Measurements from ENCODE around the gene BBC3. TPM values are rescaled to one million over a fixed set of nuclear protein-coding genes. Genes with fewer than 3 reads are reported as not detected.

The BBC3 gene
- total RNA-seq, 1 donor from 2014 or later = 2.8 TPM

DNA sequence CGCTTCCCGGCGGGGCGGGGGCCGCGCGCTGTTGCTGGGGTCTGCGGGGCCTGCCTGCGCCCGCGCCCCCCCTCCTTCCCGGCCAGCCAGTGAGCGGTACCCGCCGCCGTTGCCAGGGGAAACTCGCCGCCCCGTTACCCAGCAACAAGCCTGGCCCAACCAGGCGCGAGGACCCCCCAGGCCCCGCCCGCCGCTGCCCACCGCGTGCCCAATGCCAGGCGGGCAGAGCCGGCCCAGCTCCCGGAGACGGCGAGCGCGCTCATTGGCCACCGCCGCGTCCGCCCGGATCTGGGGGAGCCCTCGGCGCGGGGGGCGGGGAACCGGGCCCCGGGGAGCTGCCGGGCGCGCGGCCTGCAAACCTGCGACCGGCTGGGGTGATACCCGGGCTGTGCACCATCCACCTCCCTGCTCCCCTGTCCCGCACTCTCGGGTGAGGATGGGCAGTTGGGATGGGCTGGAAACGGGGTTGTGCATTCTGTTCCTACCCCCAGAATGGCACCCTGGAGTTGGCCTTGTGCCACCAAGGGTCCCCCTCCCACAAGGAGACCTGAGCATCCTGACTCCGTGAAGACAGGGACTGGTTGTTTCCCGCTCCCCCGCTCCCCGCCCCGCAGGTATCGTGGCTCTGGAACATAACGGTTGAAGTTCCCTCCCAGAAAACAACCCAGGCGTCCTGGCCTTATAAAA lies 8.8 kb upstream of the BBC3 start:
- H3F3A ChIP-seq (ENCODE audit: low read depth) = peaks cover 50% of the 10 kb centered on the region
- H3K27ac ChIP-seq = no peak overlapping the region
- H3K4me3 ChIP-seq = peak overlapping the region; percentile 55
- peak overlapping the region; percentile 69 for H3K4me3 Mint-ChIP-seq
- H3K27me3 ChIP-seq = peaks cover 44% of the 10 kb centered on the region
- H3K9me3 Mint-ChIP-seq = no peaks in the 10 kb centered on the region
- no peaks in the 10 kb centered on the region for H3K36me3 Mint-ChIP-seq
- peaks cover 20% of the 10 kb centered on the region for H3K4me1 Mint-ChIP-seq
- DNase-seq (ENCODE audit: low spot score) = peak; percentile 89
- H3K27ac Mint-ChIP-seq = no peak overlapping the region
- H3K79me2 ChIP-seq (ENCODE audit: low read depth) = no peaks in the 10 kb centered on the region
- no peaks in the 10 kb centered on the region for H3K36me3 ChIP-seq
- peak; percentile 29 for TF ChIP-seq EZH2 (IDR thresholded peaks at IDR 0.05)
- no peak for TF ChIP-seq EZH2phosphoT487 (IDR thresholded peaks at IDR 0.05)
- peak overlapping the region; percentile 75 for H2AFZ ChIP-seq (replicated peaks)
- H3K9ac ChIP-seq = no peak overlapping the region
- no peaks in the 10 kb centered on the region for H3K9me3 ChIP-seq (ENCODE audit: low read depth)
- H4K20me1 ChIP-seq (ENCODE audit: low read depth) = no peaks in the 10 kb centered on the region
- peak overlapping the region; percentile 97 for H3K4me2 ChIP-seq
- peaks cover 30% of the 10 kb centered on the region for H3K27me3 Mint-ChIP-seq (ENCODE audit: insufficient read depth, low read depth)
- H3K4me1 ChIP-seq = peaks cover 12% of the 10 kb centered on the region

DNA sequence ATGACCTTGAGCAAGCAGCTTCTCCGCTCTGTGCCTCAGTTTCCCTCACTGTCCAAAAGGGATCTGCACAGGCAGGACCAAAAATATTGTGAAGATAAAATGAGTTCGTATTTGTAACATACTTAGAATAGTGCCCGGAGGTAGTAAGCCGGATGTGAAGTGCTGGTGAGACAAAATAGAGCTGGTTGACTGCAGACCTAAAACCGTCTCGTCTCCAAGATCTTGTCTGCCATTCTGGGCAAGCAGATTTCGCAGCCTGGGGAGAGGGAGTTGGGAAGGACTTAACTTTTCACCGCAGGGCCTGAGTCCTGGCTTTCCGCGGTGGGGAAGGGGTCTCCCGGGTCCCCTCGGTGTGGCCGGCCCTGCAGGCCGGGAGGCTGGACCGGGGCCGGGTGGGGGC lies 8.2 kb upstream of the BBC3 start:
- no peak for DNase-seq (ENCODE audit: low spot score)
- peaks cover 45% of the 10 kb centered on the region for H3F3A ChIP-seq (ENCODE audit: low read depth)
- peak overlapping the region; percentile 55 for H3K4me3 ChIP-seq
- Mint-ChIP-seq H3K9me3 (no peaks in the 10 kb centered on the region), H3K36me3 (no peaks in the 10 kb centered on the region), H3K27me3 (ENCODE audit: insufficient read depth, low read depth) (peaks cover 33% of the 10 kb centered on the region), H3K27ac (no peak overlapping the region), H3K4me1 (peaks cover 20% of the 10 kb centered on the region), H3K4me3 (peak overlapping the region; percentile 83)
- H3K36me3 ChIP-seq = no peaks in the 10 kb centered on the region
- peak overlapping the region; percentile 97 for H3K4me2 ChIP-seq
- no peaks in the 10 kb centered on the region for H3K9me3 ChIP-seq (ENCODE audit: low read depth)
- TF ChIP-seq, protein P1, sequence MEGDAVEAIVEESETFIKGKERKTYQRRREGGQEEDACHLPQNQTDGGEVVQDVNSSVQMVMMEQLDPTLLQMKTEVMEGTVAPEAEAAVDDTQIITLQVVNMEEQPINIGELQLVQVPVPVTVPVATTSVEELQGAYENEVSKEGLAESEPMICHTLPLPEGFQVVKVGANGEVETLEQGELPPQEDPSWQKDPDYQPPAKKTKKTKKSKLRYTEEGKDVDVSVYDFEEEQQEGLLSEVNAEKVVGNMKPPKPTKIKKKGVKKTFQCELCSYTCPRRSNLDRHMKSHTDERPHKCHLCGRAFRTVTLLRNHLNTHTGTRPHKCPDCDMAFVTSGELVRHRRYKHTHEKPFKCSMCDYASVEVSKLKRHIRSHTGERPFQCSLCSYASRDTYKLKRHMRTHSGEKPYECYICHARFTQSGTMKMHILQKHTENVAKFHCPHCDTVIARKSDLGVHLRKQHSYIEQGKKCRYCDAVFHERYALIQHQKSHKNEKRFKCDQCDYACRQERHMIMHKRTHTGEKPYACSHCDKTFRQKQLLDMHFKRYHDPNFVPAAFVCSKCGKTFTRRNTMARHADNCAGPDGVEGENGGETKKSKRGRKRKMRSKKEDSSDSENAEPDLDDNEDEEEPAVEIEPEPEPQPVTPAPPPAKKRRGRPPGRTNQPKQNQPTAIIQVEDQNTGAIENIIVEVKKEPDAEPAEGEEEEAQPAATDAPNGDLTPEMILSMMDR (IDR thresholded peaks at IDR 0.05) = no peak
- H3K27ac ChIP-seq = no peak overlapping the region
- H3K27me3 ChIP-seq = peaks cover 44% of the 10 kb centered on the region
- H4K20me1 ChIP-seq (ENCODE audit: low read depth) = no peaks in the 10 kb centered on the region
- H3K79me2 ChIP-seq (ENCODE audit: low read depth) = no peaks in the 10 kb centered on the region
- no peak overlapping the region for H3K9ac ChIP-seq
- peak overlapping the region; percentile 75 for H2AFZ ChIP-seq (replicated peaks)
- H3K4me1 ChIP-seq = peaks cover 12% of the 10 kb centered on the region

DNA sequence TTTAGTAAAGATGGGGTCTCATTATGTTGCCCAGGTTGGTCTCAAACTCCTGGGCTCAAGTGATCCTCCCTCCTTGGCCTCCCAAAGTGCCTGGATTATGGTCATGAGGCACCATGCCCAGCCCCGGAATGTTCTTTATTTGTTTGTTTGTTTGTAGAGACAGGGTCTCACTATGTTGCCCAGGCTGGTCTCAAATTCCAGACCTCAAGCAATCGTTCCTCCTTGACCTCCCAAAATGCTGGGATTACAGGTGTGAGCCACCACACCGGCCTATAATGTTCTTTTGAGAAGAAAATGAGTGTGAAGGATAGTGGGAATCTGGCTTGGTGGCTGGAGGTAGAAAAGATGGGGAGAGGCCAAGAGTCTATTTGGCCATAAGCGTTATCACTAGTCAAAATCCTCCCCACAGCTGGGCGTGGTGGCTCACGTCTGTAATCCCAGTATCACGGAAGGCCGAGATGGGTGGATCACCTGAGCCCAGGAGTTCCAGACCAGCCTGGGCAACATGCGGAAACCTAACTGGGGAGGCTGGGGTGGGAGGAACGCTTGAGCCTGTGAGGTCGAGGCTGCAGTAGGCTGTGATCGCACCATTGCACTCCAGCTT lies 5.2 kb upstream of the BBC3 start:
- H4K20me1 ChIP-seq (ENCODE audit: low read depth) = no peaks in the 10 kb centered on the region
- H3K9me3 ChIP-seq (ENCODE audit: low read depth) = no peaks in the 10 kb centered on the region
- no peaks in the 10 kb centered on the region for H3K36me3 Mint-ChIP-seq
- H3F3A ChIP-seq (ENCODE audit: low read depth) = peaks cover 35% of the 10 kb centered on the region
- no peaks in the 10 kb centered on the region for H3K9me3 Mint-ChIP-seq
- no peak overlapping the region for H3K27ac ChIP-seq
- no peak overlapping the region for H3K4me3 Mint-ChIP-seq
- no peak overlapping the region for H3K4me3 ChIP-seq
- H3K27ac Mint-ChIP-seq = no peak overlapping the region
- H3K36me3 ChIP-seq = no peaks in the 10 kb centered on the region
- H3K4me1 ChIP-seq = peaks cover 16% of the 10 kb centered on the region
- H3K4me1 Mint-ChIP-seq = peaks cover 20% of the 10 kb centered on the region
- H3K79me2 ChIP-seq (ENCODE audit: low read depth) = no peaks in the 10 kb centered on the region
- no peak overlapping the region for H2AFZ ChIP-seq (replicated peaks)
- TF ChIP-seq EZH2phosphoT487 (IDR thresholded peaks at IDR 0.05) (no peak), EZH2 (IDR thresholded peaks at IDR 0.05) (no peak)
- TF ChIP-seq, protein P1 (IDR thresholded peaks at IDR 0.05) = no peak
- no peak overlapping the region for H3K9ac ChIP-seq
- DNase-seq (ENCODE audit: low spot score) = no peak
- H3K27me3 ChIP-seq = peaks cover 27% of the 10 kb centered on the region
- H3K4me2 ChIP-seq = no peak overlapping the region
- H3K27me3 Mint-ChIP-seq (ENCODE audit: insufficient read depth, low read depth) = peaks cover 40% of the 10 kb centered on the region

Measured in neural progenitor cell (in vitro differentiated cells).